OCI-LY7 (cell line): ENCODE measurements around the gene GJA9. TPM values are rescaled to one million over a fixed set of nuclear protein-coding genes. Genes with fewer than 3 reads are reported as not detected.

Experiments
- BruUV-seq: library from RNA; stranded (reverse); fragments of 400-500 nt; replicated peaks from 2 replicates; lab custom pipeline; 2021; lab: Mats Ljungman, UMichigan
- CTCF ChIA-PET: fragments of 300-600 bp; sonication (Branson Sonifier 250); formaldehyde crosslinking; loops from one replicate; lab custom pipeline; 2022; ENCODE audit warnings: antibody characterized with exemption; ENCODE audit not compliant: unreplicated experiment; lab: Charles Lee
- POLR2A ChIA-PET: fragments of 300-600 bp; sonication (Branson Sonifier 250); formaldehyde crosslinking; loops from one replicate; lab custom pipeline; 2022; ENCODE audit warnings: antibody characterized with exemption; lab: Charles Lee
- DNase-seq: peaks from one replicate; pipeline ENCODE4 v3.0.0-alpha.2; 2015; ENCODE audit warnings: low spot score
- H2AFZ ChIP-seq: fragments of 200-600 bp; sonication (generic), shearing (Covaris generic); 2 replicates; pipeline ENCODE4 v1.6.1; 2014; ENCODE audit warnings: mild to moderate bottlenecking, antibody characterized with exemption, low read length, moderate library complexity
- H3K27ac ChIP-seq: fragments of 200-600 bp; sonication (generic); 2 replicates; pipeline ENCODE4 v1.5.1; 2014; ENCODE audit warnings: mixed run types, low read depth, mild to moderate bottlenecking, moderate library complexity, low read length, inconsistent platforms; ENCODE audit not compliant: poor library complexity, severe bottlenecking
- H3K36me3 ChIP-seq: fragments of 200-600 bp; sonication (generic); 2 replicates; pipeline ENCODE4 v1.6.1; 2014; ENCODE audit warnings: mild to moderate bottlenecking, antibody characterized with exemption, low read length, moderate library complexity, mixed read lengths; ENCODE audit not compliant: insufficient read depth
- H3K4me1 ChIP-seq: fragments of 200-600 bp; sonication (generic); 2 replicates; pipeline ENCODE4 v1.5.1; 2014; ENCODE audit warnings: mild to moderate bottlenecking, low read length; ENCODE audit not compliant: insufficient read depth, poor library complexity, severe bottlenecking
- H3K4me2 ChIP-seq: fragments of 200-600 bp; sonication (generic); 2 replicates; pipeline ENCODE4 v1.6.1; 2014; ENCODE audit warnings: mild to moderate bottlenecking, low read length
- H3K4me3 ChIP-seq: fragments of 200-600 bp; sonication (generic); 2 replicates; pipeline ENCODE4 v1.5.1; 2014; ENCODE audit warnings: mild to moderate bottlenecking, low read depth, low read length; ENCODE audit not compliant: poor library complexity, severe bottlenecking
- H3K79me2 ChIP-seq: fragments of 200-600 bp; sonication (generic); 2 replicates; pipeline ENCODE4 v1.6.1; 2016; ENCODE audit warnings: low read depth, mild to moderate bottlenecking, low read length, moderate library complexity, mixed read lengths; ENCODE audit not compliant: insufficient read depth
- H3K9me2 ChIP-seq: fragments of 200-600 bp; sonication (generic); 2 replicates; pipeline ENCODE4 v1.6.1; 2016; ENCODE audit warnings: mild to moderate bottlenecking, low read length, mixed read lengths; ENCODE audit not compliant: insufficient read depth
- H3K9me3 ChIP-seq: fragments of 200-600 bp; sonication (generic); 2 replicates; pipeline ENCODE4 v1.6.1; 2014; ENCODE audit warnings: mild to moderate bottlenecking, mixed run types, low read length, mixed read lengths
- H4K20me1 ChIP-seq: fragments of 200-600 bp; sonication (generic); 2 replicates; pipeline ENCODE4 v1.6.1; 2014; ENCODE audit warnings: mild to moderate bottlenecking, antibody characterized with exemption, low read length, moderate library complexity, mixed read lengths; ENCODE audit not compliant: insufficient read depth
- EZH2phosphoT487 ChIP-seq: fragments of 200-600 bp; sonication (generic); IDR thresholded peaks from 2 replicates; pipeline ENCODE4 v1.6.1; 2018; ENCODE audit warnings: low read depth, borderline replicate concordance, mild to moderate bottlenecking, mixed run types, antibody characterized with exemption, low read length, moderate library complexity, mixed read lengths
- intact Hi-C: fragments of 100-400 bp; cut with micrococcal nuclease; formaldehyde crosslinking; loops from one replicate; pipeline ENCODE4 v1.10.0; 2022; ENCODE audit not compliant: unreplicated experiment
- total RNA-seq, 2 experiments: library from RNA; depleted of rRNA in 1 of 2; stranded (reverse); fragments of >200 nt in 1 of 2; shearing (Covaris generic) in 1 of 2; gene quantifications; 2 replicates each; pipeline ENCODE4 v1.2.3, GENCODE V29; 2014 to 2022
- TF ChIP-seq, protein P1 (sequence below): fragments of 200-600 bp; sonication (generic); conservative IDR thresholded peaks from 2 replicates; pipeline ENCODE4 v1.5.1; 2014; ENCODE audit warnings: mild to moderate bottlenecking, antibody characterized with exemption, low read length, moderate library complexity, mixed read lengths

Gene GJA9
- total RNA-seq, 2 experiments from 2014 or later: not detected

DNA sequence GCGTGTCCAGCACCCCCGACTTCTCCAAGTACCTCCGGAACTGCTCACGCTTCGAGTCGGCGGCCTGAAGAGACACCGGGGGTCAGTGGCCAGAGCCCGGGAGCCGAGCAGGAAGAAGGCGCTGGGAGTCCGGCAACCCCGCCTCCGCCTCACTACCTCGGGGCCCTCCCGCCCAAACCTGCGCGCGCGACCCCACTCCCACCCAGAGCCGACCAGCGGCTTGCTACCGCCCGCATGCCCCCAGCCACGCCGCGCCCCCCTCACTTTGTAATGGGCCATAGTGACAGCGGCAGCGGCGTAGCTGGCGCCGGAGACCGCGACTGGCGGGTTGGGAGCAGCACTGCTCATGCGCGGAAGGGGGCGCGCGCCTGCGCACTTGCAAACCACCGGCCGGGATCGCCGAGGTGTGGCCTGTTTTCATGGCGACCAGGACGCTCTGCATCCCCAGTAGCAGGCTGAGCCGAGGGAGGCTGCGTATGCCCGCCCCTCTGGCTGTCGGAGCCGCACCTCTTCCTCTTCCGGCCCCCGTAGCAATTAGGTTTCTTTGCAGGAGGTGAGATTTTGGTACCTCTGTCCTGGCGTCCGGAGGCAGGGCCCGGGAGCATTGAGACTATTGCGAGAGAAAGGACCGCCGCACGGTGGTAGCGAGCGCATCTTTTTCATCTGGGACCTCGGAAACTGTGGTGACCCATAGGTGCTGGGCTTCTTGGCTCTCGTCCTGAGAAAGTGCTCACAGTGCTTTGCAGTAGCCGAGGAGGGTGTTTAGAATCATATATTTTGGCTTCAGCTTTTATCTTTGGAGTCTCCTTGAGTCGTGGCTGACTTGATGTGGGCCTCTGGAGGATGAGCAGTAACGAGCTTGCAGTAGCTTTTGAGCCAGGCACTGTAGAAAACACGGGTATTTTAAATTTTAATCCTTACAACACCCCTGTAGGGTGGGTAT is 8.1 kb downstream of the GJA9 start, which contains the start of gene MYCBP:
TSS of gene MYCBP (minus strand) at position 322 of the 943 bp plus-strand sequence. CDS start at position 279, 43 bp downstream.
- peak within 1 kb of the TSS; percentile 84 for H2AFZ ChIP-seq
- H3K4me1 ChIP-seq: peaks cover 19% of the 10 kb centered on the region
- BruUV-seq: TSS peak; percentile 60
- peaks cover 6% of the 10 kb centered on the region; the same call in 1 of the 2 replicates for H3K36me3 ChIP-seq
- H4K20me1 ChIP-seq: no peaks in the 10 kb centered on the region
- H3K79me2 ChIP-seq: peaks cover 9% of the 10 kb centered on the region
- no peak for TF ChIP-seq EZH2phosphoT487
- TF ChIP-seq, protein P1, sequence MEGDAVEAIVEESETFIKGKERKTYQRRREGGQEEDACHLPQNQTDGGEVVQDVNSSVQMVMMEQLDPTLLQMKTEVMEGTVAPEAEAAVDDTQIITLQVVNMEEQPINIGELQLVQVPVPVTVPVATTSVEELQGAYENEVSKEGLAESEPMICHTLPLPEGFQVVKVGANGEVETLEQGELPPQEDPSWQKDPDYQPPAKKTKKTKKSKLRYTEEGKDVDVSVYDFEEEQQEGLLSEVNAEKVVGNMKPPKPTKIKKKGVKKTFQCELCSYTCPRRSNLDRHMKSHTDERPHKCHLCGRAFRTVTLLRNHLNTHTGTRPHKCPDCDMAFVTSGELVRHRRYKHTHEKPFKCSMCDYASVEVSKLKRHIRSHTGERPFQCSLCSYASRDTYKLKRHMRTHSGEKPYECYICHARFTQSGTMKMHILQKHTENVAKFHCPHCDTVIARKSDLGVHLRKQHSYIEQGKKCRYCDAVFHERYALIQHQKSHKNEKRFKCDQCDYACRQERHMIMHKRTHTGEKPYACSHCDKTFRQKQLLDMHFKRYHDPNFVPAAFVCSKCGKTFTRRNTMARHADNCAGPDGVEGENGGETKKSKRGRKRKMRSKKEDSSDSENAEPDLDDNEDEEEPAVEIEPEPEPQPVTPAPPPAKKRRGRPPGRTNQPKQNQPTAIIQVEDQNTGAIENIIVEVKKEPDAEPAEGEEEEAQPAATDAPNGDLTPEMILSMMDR: no peak; the same call in 1 of the 2 replicates
- DNase-seq: peak; percentile 97
- peak within 1 kb of the TSS; percentile 29 for H3K27ac ChIP-seq
- ChIA-PET CTCF (no interaction called here), POLR2A (interaction anchor here (0.7 to 1.9 kb wide), 4 partner anchors 8 to 341 kb away, joined by 3 to 4 read pairs (median 4); partner anchors contain the start of gene GJA9)
- peak within 1 kb of the TSS; percentile 94 for H3K4me3 ChIP-seq
- no peaks in the 10 kb centered on the region for H3K9me2 ChIP-seq
- H3K4me2 ChIP-seq: peak within 1 kb of the TSS; percentile 92
- H3K9me3 ChIP-seq: no peaks in the 10 kb centered on the region
- intact Hi-C loops: loop anchor here (1.0 to 2.0 kb wide), 2 partner anchors 14 to 118 kb away; partner anchors contain the start of genes AKIRIN1 and RRAGC

- Histone ChIP-seq H3K4me2 (peak overlapping the region; percentile 92), H3K27ac (peak overlapping the region; percentile 6), H3K4me3 (peak overlapping the region; percentile 94), H3K4me1 (peaks cover 27% of the 10 kb centered on the region), H4K20me1 (no peaks in the 10 kb centered on the region), H2AFZ (peak overlapping the region; percentile 70; the same call in 1 of the 2 replicates), H3K9me2 (no peaks in the 10 kb centered on the region), H3K9me3 (no peaks in the 10 kb centered on the region), H3K36me3 (peaks cover 10% of the 10 kb centered on the region; the same call in 1 of the 2 replicates), H3K79me2 (peaks cover 9% of the 10 kb centered on the region)
- POLR2A ChIA-PET: interaction anchor here (0.5 to 1.9 kb wide), 4 partner anchors 9 to 154 kb away, joined by 3 to 5 read pairs (median 4); partner anchors contain the start of genes GJA9, NDUFS5 and RRAGC
- CTCF ChIA-PET: no interaction called here
- BruUV-seq: no TSS peak
- intact Hi-C loops: loop anchor here (1.0 to 2.0 kb wide), 2 partner anchors 14 to 119 kb away; partner anchors contain the start of genes AKIRIN1 and RRAGC
- no peak for TF ChIP-seq EZH2phosphoT487
- TF ChIP-seq, protein P1: no peak
- DNase-seq: peak; percentile 59
Observed at GRCh38 chr1:38872401-38873026, 8.9 kb downstream of the GJA9 start.
